ENCODE results near the gene TBK1. TPM values are rescaled to one million over a fixed set of nuclear protein-coding genes. Genes with fewer than 3 reads are reported as not detected.
A peak's percentile ranks its signal among the peaks of the same experiment; 100 is the strongest.

Gene TBK1
- total RNA-seq (10 to 100 TPM; 27.5 to 55.2 (median 39.0) TPM), polyA plus RNA-seq (10 to 100 TPM; 13.9 to 22.2 (median 15.6) TPM)
- long read RNA-seq, donor 1, transcript TBK1-201 (21 exons, 3,256 nt), result major isoform, 5 of 5 reads
- long read RNA-seq, donor 1, partial matches to known transcripts, result 0 of 5 reads
- long read RNA-seq, donor 1, other reads (novel, unspliced or antisense), result 0 of 5 reads
- long read RNA-seq, donor 2, partial matches to known transcripts, result 0 of 3 reads
- long read RNA-seq, donor 2, other reads (novel, unspliced or antisense), result 0 of 3 reads

- DNase-seq, result peak; percentile 98
- Histone ChIP-seq H3K4me3 (peak within 1 kb of the TSS; percentile 70 to 96 (median 88)), H3K4me1 (peaks cover 18 to 61% (median 46%) of the 10 kb centered on the region in 6 donors), H3K9me3 (no peaks in the 10 kb centered on the region), H3K27me3 (replicated peaks in 1 of 7) (no peaks in the 10 kb centered on the region), H3K27ac (peak within 1 kb of the TSS; percentile 91 to 98 (median 97)), H3K36me3 (peaks cover 0 to 36% (median 2%) of the 10 kb centered on the region in 6 donors)
- TF ChIP-seq POLR2A (IDR thresholded peaks at IDR 0.05), result peak in 2 of 3 donors; percentile 39 to 48
- TF ChIP-seq POLR2AphosphoS5 (IDR thresholded peaks at IDR 0.05), result peak; percentile 84 to 93 (median 93)
- TF ChIP-seq, protein P1, sequence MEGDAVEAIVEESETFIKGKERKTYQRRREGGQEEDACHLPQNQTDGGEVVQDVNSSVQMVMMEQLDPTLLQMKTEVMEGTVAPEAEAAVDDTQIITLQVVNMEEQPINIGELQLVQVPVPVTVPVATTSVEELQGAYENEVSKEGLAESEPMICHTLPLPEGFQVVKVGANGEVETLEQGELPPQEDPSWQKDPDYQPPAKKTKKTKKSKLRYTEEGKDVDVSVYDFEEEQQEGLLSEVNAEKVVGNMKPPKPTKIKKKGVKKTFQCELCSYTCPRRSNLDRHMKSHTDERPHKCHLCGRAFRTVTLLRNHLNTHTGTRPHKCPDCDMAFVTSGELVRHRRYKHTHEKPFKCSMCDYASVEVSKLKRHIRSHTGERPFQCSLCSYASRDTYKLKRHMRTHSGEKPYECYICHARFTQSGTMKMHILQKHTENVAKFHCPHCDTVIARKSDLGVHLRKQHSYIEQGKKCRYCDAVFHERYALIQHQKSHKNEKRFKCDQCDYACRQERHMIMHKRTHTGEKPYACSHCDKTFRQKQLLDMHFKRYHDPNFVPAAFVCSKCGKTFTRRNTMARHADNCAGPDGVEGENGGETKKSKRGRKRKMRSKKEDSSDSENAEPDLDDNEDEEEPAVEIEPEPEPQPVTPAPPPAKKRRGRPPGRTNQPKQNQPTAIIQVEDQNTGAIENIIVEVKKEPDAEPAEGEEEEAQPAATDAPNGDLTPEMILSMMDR (IDR thresholded peaks at IDR 0.05 in 8 of 11, conservative IDR thresholded peaks at IDR 0.05 in 3 of 11), result peak in 5 of 11 experiments; percentile 13 to 36 (median 22)
- WGBS, 5 donors, result 0% methylated on average over 34 to 94 of the region's 94 CpGs
- intact Hi-C loops (cut with DNase I; ENCODE audit: low total_unique reads), result loop anchor here (10.0 kb wide), 1 partner anchor 47 kb away; the partner anchor contains the start of gene XPOT
Observed at GRCh38 chr12:64451687-64452558, at the start of gene TBK1. Gene TBK1 (plus strand): TSS chr12:64452120. CDS start chr12:64455871, 3,751 bp downstream.

DNA sequence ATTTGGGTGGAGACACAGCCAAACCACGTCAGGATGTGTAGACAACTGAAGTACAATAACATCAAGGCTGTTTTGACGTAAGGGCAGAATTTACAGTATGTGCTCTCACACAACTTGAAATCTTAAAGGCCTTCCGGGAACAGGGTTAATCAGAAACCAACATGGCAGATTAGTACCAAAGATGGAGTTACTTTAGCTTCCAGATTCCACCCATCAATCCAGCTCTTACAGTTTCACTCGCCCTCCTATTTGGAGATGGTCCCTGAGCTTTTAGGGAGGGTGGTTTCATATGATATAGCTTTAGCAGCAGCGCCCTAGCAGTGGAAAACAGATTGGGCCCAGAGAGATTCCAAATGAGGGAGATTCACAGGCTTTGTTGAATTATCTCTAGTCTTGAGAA lies 49.7 kb upstream of the TBK1 start:
- no peak for DNase-seq
- no peak for TF ChIP-seq POLR2A (IDR thresholded peaks at IDR 0.05)
- no peak for TF ChIP-seq POLR2AphosphoS5 (IDR thresholded peaks at IDR 0.05)
- TF ChIP-seq, protein P1 (IDR thresholded peaks at IDR 0.05 in 8 of 11, conservative IDR thresholded peaks at IDR 0.05 in 3 of 11), result no peak
- 88 to 95% (median 91%) methylated on average over 5 of the region's 5 CpGs for WGBS, 5 donors
- Histone ChIP-seq H3K36me3 (no peaks in the 10 kb centered on the region), H3K27me3 (replicated peaks in 1 of 7) (no peaks in the 10 kb centered on the region), H3K27ac (no peak overlapping the region), H3K4me3 (no peak overlapping the region), H3K4me1 (peaks cover 6 to 31% (median 18%) of the 10 kb centered on the region in 6 donors), H3K9me3 (no peaks in the 10 kb centered on the region)
- intact Hi-C loops (cut with DNase I; ENCODE audit: low total_unique reads), result loop anchor here (10.0 kb wide), 1 partner anchor 53 kb away; the partner anchor contains the start of gene TBK1

DNA sequence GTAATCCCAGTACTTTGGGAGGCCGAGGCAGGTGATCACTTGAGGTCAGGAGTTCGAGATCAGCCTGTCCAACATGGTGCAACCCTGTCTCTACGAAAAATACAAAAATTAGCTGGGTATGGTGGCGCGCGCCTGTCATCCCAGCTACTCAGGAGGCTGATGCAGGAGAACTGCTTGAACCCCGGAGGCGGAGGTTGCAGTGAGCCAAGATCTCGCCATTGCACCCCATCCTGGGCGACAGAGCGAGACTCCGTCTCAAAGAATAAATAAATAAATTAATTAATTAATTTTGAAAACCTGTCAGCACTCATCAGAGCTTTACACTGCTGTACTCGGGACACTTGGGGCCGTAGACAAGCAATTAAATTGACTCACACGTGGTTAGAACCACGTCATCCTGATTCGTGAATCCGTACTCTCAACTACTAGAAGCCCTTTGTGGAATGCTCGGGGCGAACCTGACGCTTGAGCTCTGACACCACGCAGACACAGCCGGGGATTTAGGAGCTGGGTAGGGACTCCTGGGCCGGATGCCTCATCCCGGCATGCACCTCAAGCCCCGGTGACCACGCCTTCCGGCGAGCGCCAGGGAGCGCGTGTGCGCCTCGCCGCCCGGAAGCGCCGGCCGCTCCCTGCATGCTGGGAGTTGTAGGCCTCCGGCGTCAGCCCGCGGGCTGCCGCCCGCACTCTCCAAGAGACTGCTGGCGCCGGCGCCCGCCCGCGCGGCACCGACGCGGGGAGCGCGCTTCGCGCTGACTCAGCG lies 48.0 kb upstream of the TBK1 start, which contains the start of gene XPOT:
Gene XPOT, plus strand, starts transcription at position 686 of the 763 bp plus-strand sequence. CDS start 5,644 bp downstream, outside the sequence.
- intact Hi-C loops (cut with DNase I; ENCODE audit: low total_unique reads), result loop anchor here (10.0 kb wide), 1 partner anchor 51 kb away; the partner anchor contains the start of gene TBK1
- no peaks in the 10 kb centered on the region for H3K36me3 ChIP-seq
- peak within 1 kb of the TSS; percentile 73 to 97 (median 92) for H3K4me3 ChIP-seq
- no peaks in the 10 kb centered on the region for H3K9me3 ChIP-seq
- no peaks in the 10 kb centered on the region for H3K27me3 ChIP-seq (replicated peaks in 1 of 7)
- H3K27ac ChIP-seq, result peak within 1 kb of the TSS; percentile 92 to 98 (median 97)
- H3K4me1 ChIP-seq, result peaks cover 6 to 37% (median 18%) of the 10 kb centered on the region in 6 donors
- TF ChIP-seq, protein P1 (IDR thresholded peaks at IDR 0.05 in 8 of 11, conservative IDR thresholded peaks at IDR 0.05 in 3 of 11), result peak in 2 of 11 experiments; percentile 14
- TF ChIP-seq POLR2AphosphoS5 (IDR thresholded peaks at IDR 0.05) (peak; percentile 88 to 93 (median 89)), POLR2A (IDR thresholded peaks at IDR 0.05) (peak in 2 of 3 donors; percentile 25 to 36)
- DNase-seq, result peak; percentile 99
- 12 to 33% (median 15%) methylated on average over 22 to 60 of the region's 60 CpGs for WGBS, 5 donors

Measured in spleen (tissue), 13 donors.